OCI-LY1 (cell line): ENCODE measurements around the gene SPATA9.

Experiments used
- H2AFZ ChIP-seq: fragments of 200-600 bp; sonication (generic), shearing (Covaris generic); 2 replicates; pipeline ENCODE4 v1.6.0; 2014; ENCODE audit warnings: antibody characterized with exemption, mild to moderate bottlenecking, low read length
- H3F3A ChIP-seq: fragments of 200-600 bp; sonication (generic), shearing (Covaris generic); 2 replicates; pipeline ENCODE4 v1.6.0; 2014; ENCODE audit warnings: mild to moderate bottlenecking, antibody characterized with exemption, low read length, moderate library complexity; ENCODE audit not compliant: insufficient read depth
- H3K27ac ChIP-seq: fragments of 200-600 bp; sonication (generic); 2 replicates; pipeline ENCODE4 v1.5.1; 2014; ENCODE audit warnings: low read length, mixed run types, mild to moderate bottlenecking, low read depth; ENCODE audit not compliant: poor library complexity, severe bottlenecking
- H3K27me3 ChIP-seq: fragments of 200-600 bp; sonication (generic); 2 replicates; pipeline ENCODE4 v1.6.0; 2014; ENCODE audit warnings: antibody characterized with exemption, mild to moderate bottlenecking, low read length, moderate library complexity; ENCODE audit not compliant: insufficient read depth
- H3K36me3 ChIP-seq: fragments of 200-600 bp; sonication (generic); 2 replicates; pipeline ENCODE4 v1.6.1; 2014; ENCODE audit warnings: mild to moderate bottlenecking, antibody characterized with exemption, low read length, moderate library complexity, mixed read lengths; ENCODE audit not compliant: insufficient read depth
- H3K4me1 ChIP-seq: fragments of 200-600 bp; sonication (generic); 2 replicates; pipeline ENCODE4 v1.5.1; 2014; ENCODE audit warnings: mild to moderate bottlenecking, low read length, moderate library complexity; ENCODE audit not compliant: insufficient read depth, severe bottlenecking
- H3K4me2 ChIP-seq: fragments of 200-600 bp; sonication (generic), shearing (Covaris generic); 2 replicates; pipeline ENCODE4 v1.6.1; 2014; ENCODE audit warnings: low read length
- H3K4me3 ChIP-seq: fragments of 200-600 bp; sonication (generic); 2 replicates; pipeline ENCODE4 v1.5.1; 2014; ENCODE audit warnings: low read length, low read depth, mild to moderate bottlenecking, mixed read lengths; ENCODE audit not compliant: poor library complexity, severe bottlenecking
- H3K79me2 ChIP-seq: fragments of 200-600 bp; shearing (Covaris generic); 2 replicates; pipeline ENCODE4 v1.6.1; 2016; ENCODE audit warnings: mixed run types, low read length, mixed read lengths; ENCODE audit not compliant: insufficient read depth
- H3K9ac ChIP-seq: fragments of 200-600 bp; sonication (generic), shearing (Covaris generic); 2 replicates; pipeline ENCODE4 v1.6.1; 2014; ENCODE audit warnings: mild to moderate bottlenecking, low read length, mixed read lengths
- H3K9me2 ChIP-seq: fragments of 200-600 bp; sonication (generic), shearing (Covaris generic); 2 replicates; pipeline ENCODE4 v1.6.1; 2014; ENCODE audit warnings: low read depth, mild to moderate bottlenecking, low read length, mixed read lengths
- H3K9me3 ChIP-seq: fragments of 200-600 bp; shearing (Covaris generic); 2 replicates; pipeline ENCODE4 v1.6.1; 2014; ENCODE audit warnings: low read length, mixed read lengths
- H4K20me1 ChIP-seq: fragments of 200-600 bp; sonication (generic), shearing (Covaris generic); 2 replicates; pipeline ENCODE4 v1.6.0; 2016; ENCODE audit warnings: mild to moderate bottlenecking, low read length; ENCODE audit not compliant: insufficient read depth
- EZH2 ChIP-seq: fragments of 200-600 bp; sonication (generic), shearing (Covaris generic); IDR thresholded peaks from 2 replicates; pipeline ENCODE4 v1.8.0; 2017; ENCODE audit warnings: borderline replicate concordance, mixed run types, mild to moderate bottlenecking, antibody characterized with exemption, low read length, moderate library complexity, mixed read lengths
- TF ChIP-seq, protein P1 (sequence below): fragments of 200-600 bp; sonication (generic), shearing (Covaris generic); IDR thresholded peaks from 2 replicates; pipeline ENCODE4 v1.5.1; 2017; ENCODE audit warnings: mild to moderate bottlenecking, antibody characterized with exemption, low read length, moderate library complexity, mixed read lengths

The SPATA9 gene

DNA sequence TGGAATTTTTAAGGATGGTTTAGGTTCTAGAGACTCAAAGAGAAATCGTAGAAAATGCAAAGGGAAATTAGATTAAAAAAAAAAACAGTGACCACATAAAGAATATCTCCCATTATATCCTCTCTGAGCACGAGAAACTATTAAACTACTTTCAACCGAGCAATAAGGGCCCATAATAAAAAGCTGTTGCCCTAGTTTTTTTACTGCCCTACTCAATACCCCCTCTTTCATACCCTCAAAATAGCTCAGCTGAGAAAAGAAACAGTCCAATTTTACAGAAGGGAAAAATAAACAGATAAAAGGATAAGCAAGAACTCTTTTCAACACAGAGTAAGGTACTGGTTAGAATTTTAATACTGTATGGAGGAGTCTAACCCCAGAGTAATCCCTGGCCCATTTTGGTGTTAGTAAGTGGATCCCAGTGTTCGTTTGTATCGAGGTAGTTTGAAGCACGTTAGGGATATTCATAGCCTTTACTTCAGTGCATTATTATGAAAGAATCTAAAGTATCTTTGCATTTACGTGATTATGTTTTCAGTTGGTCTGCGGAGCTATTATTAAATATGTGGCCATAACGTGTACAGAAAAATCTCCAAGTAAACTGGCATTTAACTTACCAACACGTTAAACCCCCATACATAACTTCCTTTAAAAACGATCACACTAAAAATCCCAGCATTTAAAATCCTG lies 47.4 kb upstream of the SPATA9 start:
- H2AFZ ChIP-seq, result no peak overlapping the region
- no peak overlapping the region for H3K27ac ChIP-seq
- H3K4me1 ChIP-seq, result peaks cover 6% of the 10 kb centered on the region
- no peak overlapping the region for H3K4me3 ChIP-seq
- H4K20me1 ChIP-seq, result no peaks in the 10 kb centered on the region
- H3K4me2 ChIP-seq, result no peak overlapping the region
- H3K36me3 ChIP-seq, result no peaks in the 10 kb centered on the region
- H3F3A ChIP-seq, result no peaks in the 10 kb centered on the region
- no peak for TF ChIP-seq EZH2
- TF ChIP-seq, protein P1, sequence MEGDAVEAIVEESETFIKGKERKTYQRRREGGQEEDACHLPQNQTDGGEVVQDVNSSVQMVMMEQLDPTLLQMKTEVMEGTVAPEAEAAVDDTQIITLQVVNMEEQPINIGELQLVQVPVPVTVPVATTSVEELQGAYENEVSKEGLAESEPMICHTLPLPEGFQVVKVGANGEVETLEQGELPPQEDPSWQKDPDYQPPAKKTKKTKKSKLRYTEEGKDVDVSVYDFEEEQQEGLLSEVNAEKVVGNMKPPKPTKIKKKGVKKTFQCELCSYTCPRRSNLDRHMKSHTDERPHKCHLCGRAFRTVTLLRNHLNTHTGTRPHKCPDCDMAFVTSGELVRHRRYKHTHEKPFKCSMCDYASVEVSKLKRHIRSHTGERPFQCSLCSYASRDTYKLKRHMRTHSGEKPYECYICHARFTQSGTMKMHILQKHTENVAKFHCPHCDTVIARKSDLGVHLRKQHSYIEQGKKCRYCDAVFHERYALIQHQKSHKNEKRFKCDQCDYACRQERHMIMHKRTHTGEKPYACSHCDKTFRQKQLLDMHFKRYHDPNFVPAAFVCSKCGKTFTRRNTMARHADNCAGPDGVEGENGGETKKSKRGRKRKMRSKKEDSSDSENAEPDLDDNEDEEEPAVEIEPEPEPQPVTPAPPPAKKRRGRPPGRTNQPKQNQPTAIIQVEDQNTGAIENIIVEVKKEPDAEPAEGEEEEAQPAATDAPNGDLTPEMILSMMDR, result no peak
- H3K27me3 ChIP-seq, result no peaks in the 10 kb centered on the region; the same call in 1 of the 2 replicates
- H3K9me2 ChIP-seq, result no peaks in the 10 kb centered on the region
- no peaks in the 10 kb centered on the region for H3K79me2 ChIP-seq
- no peak overlapping the region for H3K9ac ChIP-seq
- H3K9me3 ChIP-seq, result no peaks in the 10 kb centered on the region

DNA sequence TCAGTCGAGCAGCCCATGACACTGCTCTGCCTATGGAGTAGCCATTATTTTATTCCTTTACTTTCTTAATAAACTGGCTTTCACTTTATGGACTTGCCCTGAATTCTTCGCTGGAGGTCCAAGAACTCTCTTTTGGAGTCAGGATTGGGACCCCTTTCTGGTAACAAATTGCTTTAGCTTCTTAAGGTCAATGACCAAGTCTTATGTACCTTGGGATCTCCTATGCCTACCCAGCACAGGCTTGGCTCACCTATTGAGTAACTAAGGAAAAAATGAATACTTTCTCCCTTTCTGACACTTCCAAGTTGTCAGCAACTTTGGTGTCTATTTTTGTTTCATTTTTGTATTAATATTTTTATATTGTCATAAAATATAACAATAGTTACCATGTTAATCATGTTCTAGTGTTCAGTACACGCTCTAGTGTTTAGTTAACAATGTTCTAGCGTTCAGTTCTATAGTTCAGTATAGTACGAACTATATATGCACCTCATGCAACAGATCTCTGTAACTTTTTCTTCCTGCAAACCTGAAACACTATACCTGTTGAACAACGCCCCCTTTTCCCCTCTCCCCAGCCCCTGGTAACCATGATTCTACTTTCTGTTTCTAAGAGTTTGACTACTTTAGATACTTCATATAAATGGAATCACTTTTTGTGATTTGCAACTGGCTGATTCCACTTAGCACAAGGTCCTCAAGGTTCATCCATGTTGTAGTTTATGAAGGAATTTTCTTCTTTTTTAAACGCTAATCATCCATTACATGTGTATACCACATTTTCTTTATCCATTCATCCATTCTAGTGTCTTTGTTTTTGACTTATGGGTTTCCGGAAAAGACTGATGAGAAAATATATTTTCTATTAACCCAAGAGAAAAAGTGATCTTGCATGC lies 46.6 kb upstream of the SPATA9 start:
- H3K36me3 ChIP-seq, result no peaks in the 10 kb centered on the region
- no peaks in the 10 kb centered on the region; the same call in 1 of the 2 replicates for H3K27me3 ChIP-seq
- H3K9me2 ChIP-seq, result no peaks in the 10 kb centered on the region
- no peaks in the 10 kb centered on the region for H3K79me2 ChIP-seq
- no peaks in the 10 kb centered on the region for H3F3A ChIP-seq
- no peak overlapping the region for H2AFZ ChIP-seq
- no peaks in the 10 kb centered on the region for H4K20me1 ChIP-seq
- H3K9me3 ChIP-seq, result no peaks in the 10 kb centered on the region
- no peak overlapping the region for H3K27ac ChIP-seq
- no peak overlapping the region for H3K4me3 ChIP-seq
- H3K4me2 ChIP-seq, result no peak overlapping the region
- peaks cover 6% of the 10 kb centered on the region for H3K4me1 ChIP-seq
- TF ChIP-seq, protein P1, result no peak
- TF ChIP-seq EZH2, result no peak
- H3K9ac ChIP-seq, result no peak overlapping the region

DNA sequence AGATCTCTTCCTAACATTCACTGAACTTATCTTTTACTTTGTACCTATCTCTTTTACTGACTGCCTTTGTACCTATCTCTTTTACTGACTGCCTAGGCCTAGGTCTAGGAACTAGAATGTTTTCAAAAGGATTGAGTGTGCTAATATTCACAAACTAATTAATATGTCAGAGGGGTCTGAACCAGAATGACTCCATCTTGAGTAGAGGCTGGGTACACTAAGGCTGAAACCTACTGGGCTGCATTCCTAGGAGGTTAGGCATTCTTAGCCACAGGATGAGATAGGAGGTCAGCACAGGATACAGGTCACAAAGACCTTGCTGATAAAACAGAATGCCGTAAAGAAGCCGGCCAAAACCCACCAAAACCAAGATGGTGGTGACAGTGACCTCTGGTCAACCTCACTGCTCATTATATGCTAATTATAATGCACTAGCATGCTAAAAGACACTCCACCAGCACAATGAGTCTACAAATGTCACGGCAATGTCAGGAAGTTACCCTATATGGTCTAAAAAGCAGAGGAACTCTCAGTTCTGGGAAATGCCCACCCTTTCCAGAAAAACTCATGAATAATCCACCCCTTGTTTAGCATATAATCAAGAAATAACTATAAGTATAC lies 45.8 kb upstream of the SPATA9 start:
- Histone ChIP-seq H3F3A (no peaks in the 10 kb centered on the region), H3K4me3 (no peak overlapping the region), H3K79me2 (no peaks in the 10 kb centered on the region), H3K36me3 (no peaks in the 10 kb centered on the region), H3K4me1 (peaks cover 6% of the 10 kb centered on the region), H3K9me3 (no peaks in the 10 kb centered on the region), H3K27ac (no peak overlapping the region), H3K9me2 (no peaks in the 10 kb centered on the region), H3K4me2 (no peak overlapping the region), H3K27me3 (no peaks in the 10 kb centered on the region; the same call in 1 of the 2 replicates), H3K9ac (no peak overlapping the region), H4K20me1 (no peaks in the 10 kb centered on the region), H2AFZ (no peak overlapping the region)
- no peak for TF ChIP-seq EZH2
